HG03103 (cell line): ENCODE data around the gene CAVIN2.

ENCODE experiments used
- ATAC-seq: cut with Tn5 transposase; IDR thresholded peaks from one replicate; pipeline ENCODE4 v1.9.1; 2021; ENCODE audit warnings: low read depth; ENCODE audit not compliant: unreplicated experiment

Gene CAVIN2

GRCh38 chr2:191866675-191867506 is 20.0 kb upstream of the CAVIN2 start:
- ATAC-seq: no peak

DNA sequence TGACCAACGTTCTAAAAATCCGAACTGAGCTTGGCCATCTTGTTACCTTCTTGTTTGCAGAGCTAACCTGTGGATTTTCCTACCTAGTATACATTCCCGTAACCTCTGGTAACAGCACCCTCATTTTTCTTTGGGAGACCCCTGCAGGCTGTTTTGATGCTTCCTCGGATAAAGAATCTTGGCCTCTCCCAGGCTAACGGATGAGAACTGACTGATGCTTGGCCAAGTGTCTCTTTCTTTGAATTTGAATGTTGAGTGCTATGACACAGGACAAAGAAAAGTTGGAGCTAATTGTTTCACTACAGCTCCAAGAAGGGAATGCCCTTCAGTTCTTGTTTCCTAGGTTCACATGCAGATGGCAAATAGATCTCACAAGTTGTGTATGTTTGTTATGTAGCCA is 19.3 kb upstream of the CAVIN2 start:
- ATAC-seq: no peak

- ATAC-seq: no peak
Observed at GRCh38 chr2:191864628-191865374, 17.9 kb upstream of the CAVIN2 start.

DNA sequence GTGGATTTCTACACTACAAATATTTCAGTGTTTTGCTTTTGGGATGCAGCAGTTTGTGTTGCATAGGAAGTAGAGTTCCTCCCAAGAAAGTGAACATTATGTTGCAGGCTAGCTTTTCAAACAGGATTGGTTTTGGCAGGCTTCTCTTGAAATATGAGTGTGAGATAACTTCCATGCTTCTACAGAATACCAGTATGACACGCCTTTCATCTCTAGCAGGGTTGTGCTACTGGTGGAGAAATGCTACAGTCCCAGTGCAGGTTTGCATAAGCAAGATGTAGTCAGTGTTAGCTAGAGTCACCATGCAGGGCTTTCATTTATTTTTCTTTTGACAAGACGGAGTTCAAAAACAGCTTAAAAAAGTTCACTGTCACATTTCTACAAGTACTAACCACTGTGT is 17.1 kb upstream of the CAVIN2 start:
- no peak for ATAC-seq

- ATAC-seq: no peak
Observed at GRCh38 chr2:191862156-191862775, 15.4 kb upstream of the CAVIN2 start.

DNA sequence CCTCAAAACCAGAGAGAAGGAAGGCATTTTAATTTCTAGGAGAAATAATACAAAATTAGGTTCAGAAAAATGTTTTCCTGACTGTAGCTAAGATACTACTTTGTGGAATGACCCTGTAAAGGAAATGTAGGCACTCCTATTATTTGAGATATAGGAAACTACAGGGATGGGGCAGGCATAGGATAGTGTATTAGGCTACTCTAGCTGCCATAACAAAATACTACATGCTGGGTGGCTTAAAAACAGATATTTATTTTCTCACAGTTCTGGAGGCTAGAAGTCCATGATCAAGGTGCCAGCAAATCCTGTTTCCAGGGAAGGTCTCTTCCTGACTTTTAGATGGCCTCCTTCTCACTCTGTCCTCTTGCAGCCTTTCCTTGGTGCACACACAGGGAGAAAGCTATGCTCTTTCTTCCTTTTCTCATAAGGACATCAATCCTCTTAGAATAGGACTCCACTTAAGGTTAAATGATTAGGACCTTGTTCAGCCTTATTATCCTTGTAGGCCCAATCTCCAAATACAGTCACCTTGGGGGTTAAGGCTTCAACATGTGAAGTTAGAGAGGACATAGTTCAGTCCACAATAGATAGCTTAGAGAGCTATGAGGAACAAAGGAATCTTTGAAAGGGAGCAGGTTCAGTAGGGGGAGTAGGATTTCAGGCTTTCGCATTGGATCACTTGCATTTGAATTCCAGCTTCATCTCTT is 14.0 kb upstream of the CAVIN2 start:
- ATAC-seq: no peak

GRCh38 chr2:191859681-191860080 is 12.8 kb upstream of the CAVIN2 start:
- ATAC-seq: no peak

- ATAC-seq: no peak
Observed at GRCh38 chr2:191857886-191858285, 11.0 kb upstream of the CAVIN2 start.

- ATAC-seq: no peak
Observed at GRCh38 chr2:191857259-191857805, 10.4 kb upstream of the CAVIN2 start.

DNA sequence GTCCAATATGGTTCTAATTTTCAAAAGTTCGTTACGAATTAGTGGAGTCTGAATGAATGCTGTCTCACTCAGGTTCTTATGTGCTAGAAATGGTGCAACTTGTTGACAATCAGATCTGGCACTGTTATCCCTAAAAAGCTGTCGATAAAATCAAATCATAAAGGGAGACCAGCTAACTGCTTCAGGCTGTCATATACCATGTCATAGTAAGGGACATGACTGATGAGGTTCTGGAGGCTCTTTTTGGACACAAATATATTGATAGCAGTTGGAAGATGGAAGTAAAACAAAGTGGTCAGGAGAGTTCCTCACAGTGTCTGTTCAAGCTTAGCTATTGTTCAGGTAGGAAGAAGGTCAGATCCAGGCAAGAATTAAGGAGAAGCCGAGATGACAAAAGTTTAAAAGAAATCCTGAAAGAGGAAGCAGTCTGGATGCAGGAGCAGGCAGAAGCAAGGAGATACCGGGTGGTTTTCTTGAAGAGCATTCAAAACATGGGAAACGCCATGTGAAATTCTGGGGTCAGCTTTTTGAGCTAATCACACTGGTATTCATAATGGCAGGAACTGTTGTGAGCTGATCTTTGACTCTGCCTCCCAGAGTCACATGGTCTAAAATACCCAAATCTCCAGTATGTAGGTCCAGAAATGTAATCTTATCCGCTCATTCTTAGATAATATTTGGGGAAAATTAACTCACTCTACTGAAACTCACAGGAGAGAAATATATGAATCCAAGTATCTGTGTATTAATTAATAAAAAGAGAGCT is 9.4 kb upstream of the CAVIN2 start:
- ATAC-seq: no peak

GRCh38 chr2:191855382-191855781 is 8.5 kb upstream of the CAVIN2 start:
- ATAC-seq: no peak

GRCh38 chr2:191854382-191855372 is 7.8 kb upstream of the CAVIN2 start:
- no peak for ATAC-seq

- ATAC-seq: no peak
Observed at GRCh38 chr2:191853843-191854242, 7.0 kb upstream of the CAVIN2 start.

DNA sequence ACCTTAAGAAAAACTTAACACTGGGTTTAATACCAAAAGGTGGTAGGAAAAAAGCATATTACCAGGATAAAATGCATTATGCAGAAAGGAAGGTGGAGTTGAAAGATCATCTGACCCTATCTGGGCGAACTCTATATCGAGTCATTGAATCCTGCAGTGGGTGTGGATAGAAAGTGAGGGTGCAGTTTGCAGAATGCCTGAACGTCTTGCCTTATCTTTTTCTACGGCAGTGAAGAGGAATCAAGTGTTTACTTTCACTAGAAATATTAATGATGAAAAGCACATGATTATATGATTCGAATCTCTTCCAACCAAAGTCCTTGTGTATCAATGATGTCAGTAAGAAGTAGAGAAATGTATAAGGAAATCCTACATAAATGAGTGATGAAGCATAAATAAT is 4.3 kb upstream of the CAVIN2 start:
- no peak for ATAC-seq

- ATAC-seq: no peak
Observed at GRCh38 chr2:191848771-191849767, 2.2 kb upstream of the CAVIN2 start.

DNA sequence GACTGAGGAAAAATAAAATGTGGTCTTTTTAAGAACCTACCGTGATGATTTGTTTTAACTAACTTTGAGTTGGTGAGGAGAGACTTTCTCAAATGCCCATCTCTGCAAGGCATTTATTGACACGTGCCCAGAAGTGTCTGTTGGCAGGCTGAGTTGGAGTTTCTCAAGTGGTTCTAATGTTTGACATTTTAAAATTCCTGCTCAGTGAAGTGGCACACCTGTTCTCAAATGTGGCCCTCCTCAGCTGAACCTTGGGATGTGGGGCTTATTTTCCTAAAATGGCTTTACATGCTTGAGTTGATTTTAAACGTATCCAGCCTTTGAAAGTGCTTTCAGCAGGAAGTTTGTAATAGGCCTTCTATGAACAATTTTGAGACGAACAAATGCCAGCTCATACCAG is 876 bp upstream of the CAVIN2 start:
- ATAC-seq: no peak

DNA sequence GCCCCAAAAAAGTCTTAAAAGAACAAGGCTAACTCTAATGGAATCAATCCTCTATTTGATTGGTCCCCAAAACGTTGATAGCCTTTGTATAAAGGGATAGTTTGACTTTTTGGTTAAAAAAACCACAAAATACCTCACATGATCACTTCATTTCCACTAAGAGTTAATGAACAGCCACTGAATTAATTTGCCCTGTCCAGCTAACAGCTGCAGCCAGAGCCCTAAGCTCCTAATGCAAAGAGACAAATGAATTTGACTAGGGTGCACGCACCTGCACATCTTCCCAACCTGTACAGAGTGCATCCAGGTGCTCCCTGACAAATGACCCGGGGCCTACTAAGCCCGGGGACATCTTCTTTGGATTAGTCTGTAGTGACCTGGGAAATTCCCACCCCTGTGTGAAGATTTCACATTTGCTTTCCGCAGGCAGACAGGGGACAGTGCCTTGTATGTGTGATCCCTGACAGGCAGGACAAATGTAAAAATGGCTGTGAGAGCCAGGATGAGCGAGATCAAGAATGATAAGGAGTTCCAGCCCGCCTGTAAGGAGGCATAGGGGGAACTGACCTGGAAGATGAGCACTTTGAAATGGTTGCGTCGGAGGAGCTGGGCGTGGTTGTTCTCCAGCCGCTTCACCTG is 893 bp downstream of the CAVIN2 start:
- no peak for ATAC-seq
